Measurements from ENCODE around the gene ADAMTS14.

Gene ADAMTS14

DNA sequence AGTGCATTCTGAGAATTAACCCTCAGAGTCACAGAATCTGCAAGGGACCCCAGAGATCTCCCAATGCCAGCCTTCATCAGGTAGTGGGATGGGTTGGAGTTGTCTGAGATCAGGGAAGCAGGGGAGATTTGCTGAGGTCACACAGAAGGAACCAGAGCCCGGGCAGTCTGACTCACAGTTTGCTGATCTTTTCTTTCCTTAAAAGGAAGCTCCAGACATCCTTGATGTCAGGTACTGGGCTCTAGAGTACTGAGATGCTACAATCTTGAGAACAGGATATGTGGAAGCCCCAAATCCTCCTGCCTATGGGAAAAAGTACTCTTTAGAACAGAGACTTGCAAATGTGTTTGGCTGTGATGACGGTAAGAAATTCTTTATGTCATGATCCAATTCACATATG, 112.2 kb downstream of the ADAMTS14 start:
- no peak for DNase-seq (ENCODE audit: low spot score)

DNA sequence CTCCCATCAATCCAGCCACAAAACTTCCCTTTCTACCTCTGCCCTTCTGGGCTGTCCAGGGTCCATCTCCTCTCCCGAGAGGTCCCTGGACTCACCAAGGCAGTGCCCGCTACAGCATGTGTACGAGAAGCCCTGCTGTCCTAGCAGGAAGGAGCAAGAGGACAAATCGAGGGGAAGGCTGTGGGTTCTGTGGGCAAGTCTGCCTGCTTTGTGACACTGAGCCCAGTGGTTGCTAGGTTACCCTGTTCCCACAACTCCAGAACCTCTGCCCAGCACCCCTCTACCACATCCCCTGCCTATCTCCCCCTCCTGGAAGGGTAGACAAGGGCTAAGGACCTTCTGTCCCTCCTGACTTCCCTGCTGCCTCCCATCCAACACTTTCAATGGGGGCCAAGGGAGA, 112.9 kb downstream of the ADAMTS14 start, which contains the start of gene TBATA:
Gene TBATA, minus strand, starts transcription at position 188 of the 400 bp plus-strand sequence. CDS start 1,998 bp downstream, outside the sequence.
- DNase-seq (ENCODE audit: low spot score), result no peak

DNA sequence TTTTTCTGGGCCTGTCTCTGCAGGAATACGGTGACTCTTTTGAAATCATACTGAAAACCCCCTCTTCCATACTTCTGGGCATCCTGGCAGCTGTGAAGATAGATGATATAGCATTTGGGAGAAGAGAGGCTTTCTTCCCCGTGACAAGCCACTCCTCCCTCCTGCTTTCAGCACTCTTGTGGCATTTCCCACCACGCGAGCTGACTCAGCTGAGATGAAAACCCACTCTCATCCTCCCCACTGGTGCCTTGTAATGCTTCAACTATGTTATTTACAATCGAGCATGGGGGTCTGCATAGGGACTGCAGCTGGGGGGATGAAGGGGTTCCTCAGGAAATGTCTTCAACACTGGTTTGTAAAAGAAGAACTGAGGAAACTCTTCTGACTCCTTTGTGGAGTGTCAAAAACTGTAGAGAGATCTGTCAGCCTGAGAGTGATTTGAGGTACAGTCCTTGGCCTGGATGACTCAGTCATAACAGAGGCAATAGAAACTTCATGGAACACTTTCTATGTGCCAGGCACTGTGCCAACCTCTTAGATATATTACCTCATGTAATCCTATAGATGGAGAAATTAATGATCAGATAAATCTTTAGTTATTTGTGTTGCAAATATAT, 114.6 kb downstream of the ADAMTS14 start:
- DNase-seq (ENCODE audit: low spot score), result no peak

DNA sequence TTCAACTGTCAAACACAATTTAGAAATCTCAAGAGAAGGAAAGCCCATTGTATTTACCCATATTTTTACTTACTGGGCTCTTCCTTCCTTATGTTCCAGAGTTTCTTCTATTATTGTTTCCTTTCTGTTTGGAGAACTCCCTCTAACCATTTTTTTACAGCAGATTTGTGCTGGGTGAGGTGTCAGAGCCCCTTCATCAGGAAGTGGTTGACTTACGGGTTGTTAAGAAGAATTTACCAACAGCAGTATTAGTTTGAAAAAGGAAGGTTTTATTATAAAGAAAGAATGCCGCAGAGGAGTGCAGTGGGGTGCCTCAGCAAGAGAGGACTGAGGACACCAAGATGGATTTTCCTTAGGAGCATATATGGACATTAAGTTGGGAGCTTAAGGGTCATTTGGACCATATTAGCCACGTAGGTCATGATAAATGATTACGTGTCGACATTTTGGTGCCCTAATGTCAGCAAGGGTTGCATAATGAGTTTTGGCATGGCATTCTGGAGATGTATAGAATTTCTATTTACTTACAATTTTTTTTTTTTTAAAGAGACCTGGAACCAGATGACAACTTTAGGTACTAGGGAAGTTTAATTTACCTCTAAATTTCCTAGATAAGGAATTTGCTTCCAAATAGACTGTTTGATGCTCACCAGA, 119.2 kb downstream of the ADAMTS14 start:
- DNase-seq (ENCODE audit: low spot score), result no peak

DNA sequence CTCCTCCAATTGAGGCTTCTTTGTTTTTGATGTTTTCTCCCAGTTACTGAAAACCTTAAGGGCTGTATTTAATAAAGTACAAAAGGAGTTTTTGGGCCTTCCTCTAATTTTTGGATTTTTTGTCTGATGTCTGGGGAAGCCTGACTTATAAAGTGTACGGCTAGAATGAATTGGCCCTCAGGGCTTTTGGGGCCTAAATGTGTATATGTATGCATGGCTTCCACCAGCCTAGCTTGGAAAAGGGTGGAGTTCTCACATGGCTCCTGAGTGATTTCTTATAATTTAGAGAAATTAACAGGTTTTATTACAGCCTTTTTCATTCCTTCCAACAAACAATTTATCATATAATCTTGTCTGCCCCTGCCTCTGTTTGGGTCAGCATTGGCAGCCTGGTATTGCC, 123.3 kb downstream of the ADAMTS14 start:
- no peak for DNase-seq (ENCODE audit: low spot score)

DNA sequence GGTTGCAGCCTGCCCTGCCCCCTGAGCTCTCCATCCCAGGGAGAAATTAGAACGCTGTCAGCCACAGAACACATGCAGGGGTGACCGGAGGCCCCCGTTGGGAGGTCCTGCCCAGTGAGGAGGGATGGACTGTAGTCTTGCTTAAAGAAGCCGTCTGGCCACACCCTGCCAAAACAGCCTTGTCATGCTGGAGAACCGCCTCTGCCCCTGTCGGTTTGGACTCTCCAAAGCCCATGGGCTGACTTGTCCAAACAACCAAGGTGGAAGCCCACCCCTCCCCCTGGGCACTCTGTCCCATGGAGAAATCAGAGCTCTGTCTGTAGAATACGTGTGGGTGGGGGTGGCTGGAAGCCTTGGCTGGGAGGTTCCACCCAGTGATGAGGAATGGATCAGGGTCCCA, 125.5 kb downstream of the ADAMTS14 start:
- DNase-seq (ENCODE audit: low spot score), result no peak

DNA sequence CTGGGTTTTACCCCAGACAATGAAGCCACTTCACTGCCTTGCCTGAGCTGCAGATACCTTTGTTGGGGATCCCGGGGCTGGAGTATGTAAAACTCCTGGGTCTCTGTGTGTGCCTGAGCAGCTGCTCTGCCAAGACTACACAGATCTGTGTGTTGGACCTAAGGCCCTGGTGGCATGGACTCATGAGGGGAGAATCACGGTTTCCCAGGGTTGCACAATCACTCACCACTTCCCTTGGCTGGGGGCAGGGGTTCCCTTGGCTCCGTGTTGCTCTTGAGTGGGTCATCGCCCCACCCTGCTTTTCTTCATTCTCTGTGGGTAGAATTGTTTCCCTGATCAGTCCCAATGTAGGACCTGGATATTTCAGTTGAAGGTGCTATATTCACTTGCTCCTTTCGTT, 126.8 kb downstream of the ADAMTS14 start:
- DNase-seq (ENCODE audit: low spot score), result no peak

DNA sequence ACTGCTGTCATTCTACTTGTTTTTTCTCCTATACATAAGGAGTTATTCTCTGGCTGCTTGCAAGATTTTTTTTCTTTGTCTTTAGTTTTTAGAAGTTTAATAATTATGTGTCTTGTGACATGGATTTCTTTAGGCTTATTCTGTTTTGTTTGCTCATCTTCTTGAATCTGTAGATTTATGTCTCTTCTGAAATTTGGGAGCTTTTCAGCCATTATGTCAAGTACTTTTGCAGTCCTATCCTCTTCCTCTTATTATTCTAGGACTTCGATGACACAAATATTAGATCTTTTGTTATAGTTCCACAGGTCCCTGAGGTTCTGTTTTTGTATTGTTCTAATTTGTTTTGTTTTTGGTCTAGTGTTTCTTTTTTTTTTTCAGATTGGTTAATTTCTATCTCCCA, 129.5 kb downstream of the ADAMTS14 start:
- no peak for DNase-seq (ENCODE audit: low spot score)

DNA sequence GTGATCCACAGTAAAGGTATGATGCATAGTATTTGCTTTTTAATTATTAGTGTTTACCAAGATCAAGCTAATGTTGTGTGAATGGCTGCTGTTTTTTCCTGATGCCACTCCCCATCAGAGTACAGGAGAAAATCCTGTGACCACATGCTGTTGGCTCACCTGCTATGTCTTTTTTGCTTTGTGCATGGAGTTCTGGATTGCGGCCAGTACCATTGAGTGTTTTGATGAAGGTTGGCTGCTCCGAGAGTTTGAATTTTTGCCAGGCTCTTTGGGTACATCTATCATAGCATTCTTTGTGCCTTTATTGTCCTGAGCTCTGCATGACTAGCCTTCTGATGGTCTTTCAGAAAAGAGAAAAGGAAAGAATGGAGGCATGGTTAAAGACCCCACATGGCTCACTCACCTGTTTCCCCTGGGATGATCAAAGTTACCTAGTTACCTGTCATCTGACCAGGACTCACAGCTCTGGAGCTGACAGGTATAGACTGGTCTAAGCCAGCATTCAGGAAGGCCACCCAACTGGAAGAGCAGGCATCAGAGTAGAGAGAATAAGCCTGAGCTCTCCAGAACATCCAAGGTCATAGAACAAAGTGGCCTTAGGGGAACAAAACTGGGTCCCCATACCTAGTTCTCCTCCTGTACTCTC, 131.6 kb downstream of the ADAMTS14 start:
- no peak for DNase-seq (ENCODE audit: low spot score)

DNA sequence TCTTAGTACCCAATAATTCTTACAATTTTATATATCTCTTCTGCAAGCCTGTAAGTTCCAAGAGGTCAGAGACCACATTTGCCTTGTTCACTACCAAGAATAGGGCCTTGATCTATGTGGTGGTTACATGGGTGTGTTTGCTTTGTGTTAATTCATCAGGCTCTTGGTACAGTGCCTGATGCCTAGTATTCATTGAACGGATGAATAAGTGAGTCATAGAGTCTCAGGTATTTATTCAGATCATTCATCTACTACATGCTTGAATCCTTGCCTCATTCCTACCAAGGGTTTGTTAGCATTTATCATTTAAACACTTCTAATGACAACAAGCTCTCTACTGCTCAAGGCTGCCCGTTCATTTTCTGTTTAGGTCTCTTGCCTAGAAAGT, 132.1 kb downstream of the ADAMTS14 start:
- no peak for DNase-seq (ENCODE audit: low spot score)

DNA sequence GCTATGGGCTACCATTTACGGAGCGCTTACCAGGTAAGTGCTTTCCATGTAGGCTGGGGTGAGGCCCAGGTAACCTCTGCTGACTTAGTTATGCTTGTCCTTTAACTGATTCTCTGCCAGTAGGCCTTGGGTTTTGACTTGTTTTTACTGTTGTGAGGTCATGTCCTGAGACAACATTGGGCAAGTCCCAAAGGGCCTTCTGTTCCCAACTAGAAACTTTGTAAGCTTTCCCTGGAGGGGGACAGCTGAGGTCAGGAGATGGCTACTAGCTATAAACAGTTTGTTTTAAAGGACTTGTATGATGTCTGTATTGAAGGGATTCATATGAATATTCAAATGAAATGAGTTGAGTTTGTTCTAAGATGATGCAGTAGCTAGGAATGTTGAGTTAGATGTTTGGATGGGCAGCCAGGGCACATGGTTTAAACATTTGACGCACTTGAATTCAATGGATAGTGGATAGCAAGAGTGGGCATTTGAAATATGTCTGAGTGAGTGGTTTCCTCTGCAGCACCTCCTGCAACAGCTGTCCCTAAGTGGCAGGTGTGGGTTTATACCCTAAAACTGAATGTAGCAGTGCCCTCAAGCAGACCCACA, 133.4 kb downstream of the ADAMTS14 start:
- DNase-seq (ENCODE audit: low spot score), result no peak

DNA sequence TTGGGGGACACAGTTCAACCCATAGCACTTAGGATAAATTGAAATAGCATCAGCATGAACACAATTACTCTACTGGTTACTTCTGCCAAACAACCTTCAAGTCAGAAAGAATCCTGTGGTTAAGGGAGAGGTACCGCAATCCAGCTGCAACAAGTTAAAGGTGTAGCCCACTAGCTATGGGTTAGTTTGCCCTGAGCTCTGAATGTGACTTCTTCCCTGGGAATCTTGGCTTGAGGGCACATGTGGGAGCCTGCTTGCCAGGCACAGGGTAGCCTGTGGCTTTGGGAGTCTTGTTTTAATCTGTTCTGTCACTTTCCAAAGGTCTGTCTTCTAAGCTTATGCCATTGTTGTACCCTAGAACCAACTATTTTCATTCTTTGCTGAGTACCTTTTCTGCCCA, 134.5 kb downstream of the ADAMTS14 start:
- no peak for DNase-seq (ENCODE audit: low spot score)

DNA sequence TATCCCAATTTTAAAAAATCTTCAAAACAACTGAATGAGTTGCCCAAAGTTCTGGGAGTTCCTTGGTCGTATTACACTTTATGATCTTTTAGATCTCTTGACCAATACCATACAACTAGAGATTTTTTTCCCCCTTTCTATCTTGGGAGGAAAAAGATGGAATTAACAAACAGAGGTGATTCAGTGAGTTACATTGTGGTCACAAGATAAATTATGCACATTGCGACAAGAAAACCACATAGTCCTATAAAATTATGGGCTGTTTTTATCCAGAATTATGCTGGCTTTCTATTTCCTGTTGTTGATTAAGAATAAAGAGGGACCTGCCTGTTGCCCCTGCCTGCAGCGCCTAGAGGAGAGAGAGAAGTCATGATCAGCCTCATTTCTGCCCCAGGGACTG, 135.2 kb downstream of the ADAMTS14 start:
- DNase-seq (ENCODE audit: low spot score), result no peak

DNA sequence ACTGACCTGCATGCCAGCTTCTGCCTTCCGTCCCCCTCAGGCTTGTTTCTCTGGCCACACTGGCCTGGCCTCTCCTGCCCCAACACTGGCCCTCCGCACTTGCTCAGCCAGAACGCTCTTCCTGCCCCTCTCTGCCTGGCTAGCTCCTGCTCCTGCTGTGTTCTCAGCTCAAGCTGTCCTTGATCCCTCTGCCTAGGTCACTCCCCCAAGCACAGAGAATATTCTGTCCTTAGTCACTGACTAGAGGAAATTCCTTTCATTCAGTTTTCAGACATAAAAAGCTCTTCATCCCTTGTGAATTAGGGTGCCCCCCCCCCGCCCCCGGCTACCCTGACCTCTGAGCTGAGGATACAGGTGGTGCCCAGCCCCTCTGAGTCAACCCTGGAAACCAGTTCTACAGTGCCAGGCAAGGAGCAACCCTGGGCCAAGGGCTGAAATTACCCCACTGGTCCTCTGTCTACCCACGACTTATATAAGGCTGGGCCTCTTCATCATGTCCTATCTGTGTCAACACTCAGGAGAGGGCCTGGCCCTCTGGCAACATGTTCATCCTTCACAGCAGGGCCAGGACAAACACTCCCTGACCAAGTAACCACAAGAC, 136.8 kb downstream of the ADAMTS14 start:
- no peak for DNase-seq (ENCODE audit: low spot score)

DNA sequence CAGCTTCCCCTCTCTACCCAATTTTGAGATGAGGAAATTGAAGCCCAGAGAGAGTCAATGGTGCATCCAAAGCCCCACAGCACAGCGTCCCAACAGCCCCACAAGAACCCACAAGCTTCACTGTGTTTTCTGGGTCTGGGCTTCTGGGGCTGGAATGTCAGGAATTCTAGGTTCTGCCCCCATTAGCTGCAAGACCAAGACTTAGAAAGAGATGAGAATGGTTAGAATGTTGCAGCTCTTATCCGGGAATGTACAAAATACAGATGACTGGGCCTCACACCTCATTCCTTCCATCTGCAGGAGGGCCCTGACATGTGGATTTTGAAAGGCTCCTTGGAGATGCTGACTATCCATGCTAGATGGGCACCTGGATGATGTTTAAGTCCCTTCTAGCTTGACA, 137.4 kb downstream of the ADAMTS14 start:
- DNase-seq (ENCODE audit: low spot score), result no peak

DNA sequence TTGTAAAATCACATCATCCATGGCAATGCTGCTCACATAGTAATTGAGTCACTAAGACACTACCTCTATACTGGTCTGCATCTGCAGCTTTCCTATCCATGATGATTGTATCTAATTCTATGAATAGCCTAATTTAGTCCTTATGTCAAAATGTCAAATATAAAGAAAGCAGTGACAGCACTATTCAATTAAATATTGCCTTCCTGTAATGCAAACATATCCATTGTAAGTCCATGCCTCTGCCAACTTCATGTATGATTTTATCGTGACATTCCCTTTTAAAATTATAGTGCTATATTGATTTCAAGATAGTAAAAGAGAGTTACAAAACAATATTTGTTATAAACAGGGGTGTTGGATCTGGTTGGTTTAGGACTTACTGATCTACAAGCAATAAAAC, 138.7 kb downstream of the ADAMTS14 start:
- no peak for DNase-seq (ENCODE audit: low spot score)

DNA sequence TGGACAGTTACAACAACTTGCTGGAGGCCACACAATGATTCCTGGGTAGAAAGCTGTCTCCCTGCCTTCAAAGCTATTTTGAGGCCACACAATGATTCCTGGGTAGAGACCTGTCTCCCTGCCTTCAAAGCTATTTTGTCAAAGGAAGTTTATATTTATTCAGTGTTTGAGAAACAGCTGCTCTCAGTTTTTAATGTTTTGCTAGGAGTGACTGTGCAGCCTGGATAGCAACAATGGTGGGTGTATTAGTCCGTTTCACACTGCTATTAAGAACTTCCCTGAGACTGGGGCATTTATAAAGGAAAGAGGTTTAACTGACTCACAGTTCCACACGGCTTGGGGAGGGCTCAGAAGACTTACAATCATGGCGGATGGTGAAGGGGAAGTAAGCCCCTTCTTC, 139.6 kb downstream of the ADAMTS14 start:
- DNase-seq (ENCODE audit: low spot score), result no peak

All from AG08396 (cell line).